ENCODE data around the gene ANKFY1. TPM values are rescaled to one million over a fixed set of nuclear protein-coding genes. Genes with fewer than 3 reads are reported as not detected.

ANKFY1 gene
- total RNA-seq, 4 donors from 2014 or later = 12.6 to 26.9 (median 13.5) TPM

DNA sequence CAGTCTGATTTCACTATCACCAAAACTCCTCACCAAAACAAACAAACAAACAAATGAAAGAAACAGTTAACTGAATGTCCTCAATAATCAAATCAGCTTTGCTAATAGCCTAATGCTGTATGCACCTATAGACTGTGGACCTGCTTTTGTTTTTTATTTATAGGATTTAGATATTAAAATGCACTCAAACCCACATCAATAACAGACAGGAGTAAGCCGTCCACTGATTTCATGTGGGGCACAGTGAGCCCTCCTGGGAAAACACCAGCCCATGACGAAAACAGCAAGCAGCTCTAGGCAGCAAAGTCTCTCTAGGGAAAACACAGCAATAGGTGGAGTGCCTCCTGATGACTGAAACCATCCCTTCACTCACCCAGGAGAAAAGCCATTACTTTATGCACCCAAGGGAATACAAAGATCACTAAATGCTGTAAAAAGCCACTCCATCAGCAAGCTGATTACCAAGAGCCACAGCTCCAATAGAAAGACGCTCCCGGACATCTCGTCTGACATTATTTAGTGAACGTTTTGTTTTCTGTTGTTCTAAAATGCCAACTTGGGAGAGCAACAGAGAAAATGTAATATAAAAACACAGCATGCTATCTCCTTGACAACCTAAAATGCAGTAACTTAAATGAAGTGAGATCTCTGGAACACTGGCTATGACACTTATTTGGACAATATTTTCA is 47.8 kb downstream of the ANKFY1 start:
- intact Hi-C loops (cut with DNase I; ENCODE audit: low total_unique reads) = loop anchor here (1.0 to 10.0 kb wide), 7 partner anchors 33 to 349 kb away; partner anchors contain the start of genes ANKFY1, CYB5D2, GGT6 and ZZEF1
- Histone ChIP-seq H3K27me3 (no peaks in the 10 kb centered on the region), H3K36me3 (peaks cover 0 to 7% of the 10 kb centered on the region in 2 donors), H3K4me1 (peaks cover 34 to 45% of the 10 kb centered on the region in 2 donors), H3K27ac (peak overlapping the region; percentile 74 to 85 (median 80)), H3K4me3 (no peak overlapping the region), H3K9me3 (no peaks in the 10 kb centered on the region)
- in situ Hi-C loops (cut with MboI; ENCODE audit: low sequenced_read_pairs in 4 of 4) = loop anchor here in 1 of 4 donors (10.0 kb wide), 1 partner anchor 89 kb away; no protein-coding TSS in a partner anchor
- ATAC-seq (no peak), DNase-seq (no peak)
- no peak for TF ChIP-seq POLR2A (IDR thresholded peaks at IDR 0.05)
- TF ChIP-seq, protein P1, sequence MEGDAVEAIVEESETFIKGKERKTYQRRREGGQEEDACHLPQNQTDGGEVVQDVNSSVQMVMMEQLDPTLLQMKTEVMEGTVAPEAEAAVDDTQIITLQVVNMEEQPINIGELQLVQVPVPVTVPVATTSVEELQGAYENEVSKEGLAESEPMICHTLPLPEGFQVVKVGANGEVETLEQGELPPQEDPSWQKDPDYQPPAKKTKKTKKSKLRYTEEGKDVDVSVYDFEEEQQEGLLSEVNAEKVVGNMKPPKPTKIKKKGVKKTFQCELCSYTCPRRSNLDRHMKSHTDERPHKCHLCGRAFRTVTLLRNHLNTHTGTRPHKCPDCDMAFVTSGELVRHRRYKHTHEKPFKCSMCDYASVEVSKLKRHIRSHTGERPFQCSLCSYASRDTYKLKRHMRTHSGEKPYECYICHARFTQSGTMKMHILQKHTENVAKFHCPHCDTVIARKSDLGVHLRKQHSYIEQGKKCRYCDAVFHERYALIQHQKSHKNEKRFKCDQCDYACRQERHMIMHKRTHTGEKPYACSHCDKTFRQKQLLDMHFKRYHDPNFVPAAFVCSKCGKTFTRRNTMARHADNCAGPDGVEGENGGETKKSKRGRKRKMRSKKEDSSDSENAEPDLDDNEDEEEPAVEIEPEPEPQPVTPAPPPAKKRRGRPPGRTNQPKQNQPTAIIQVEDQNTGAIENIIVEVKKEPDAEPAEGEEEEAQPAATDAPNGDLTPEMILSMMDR (IDR thresholded peaks at IDR 0.05 in 4 of 5, conservative IDR thresholded peaks at IDR 0.05 in 1 of 5) = no peak

DNA sequence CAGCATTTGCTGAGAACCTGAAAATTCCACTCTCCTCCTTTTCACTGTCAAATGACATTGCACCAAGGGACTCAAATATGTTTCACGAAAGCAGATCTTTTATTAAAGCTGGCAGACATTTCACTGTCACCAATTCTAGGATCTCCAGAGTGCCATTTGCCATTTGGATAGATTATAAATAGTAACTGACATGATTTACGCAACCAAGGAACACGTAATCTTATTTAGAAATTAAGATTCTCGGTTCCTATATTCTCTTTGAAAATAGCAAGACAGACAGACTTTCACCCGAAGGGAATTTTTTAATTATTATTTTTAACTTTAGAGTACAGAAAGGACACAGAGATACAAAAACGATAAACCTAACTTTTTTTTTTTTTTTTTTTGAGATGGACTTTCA is 49.6 kb downstream of the ANKFY1 start:
- no peak for DNase-seq
- peak; percentile 35 to 46 for ATAC-seq
- Histone ChIP-seq H3K9me3 (no peaks in the 10 kb centered on the region), H3K27ac (peak overlapping the region; percentile 74 to 85 (median 80)), H3K4me3 (peak overlapping the region in 2 of 4 donors; percentile 9 to 12), H3K36me3 (peaks cover 0 to 12% of the 10 kb centered on the region in 2 donors), H3K27me3 (no peaks in the 10 kb centered on the region), H3K4me1 (peaks cover 26 to 37% of the 10 kb centered on the region in 2 donors)
- intact Hi-C loops (cut with DNase I; ENCODE audit: low total_unique reads) = loop anchor here (10.0 kb wide), 1 partner anchor 351 kb away; the partner anchor contains the start of gene GGT6
- TF ChIP-seq POLR2A (IDR thresholded peaks at IDR 0.05) = no peak
- TF ChIP-seq, protein P1 (IDR thresholded peaks at IDR 0.05 in 4 of 5, conservative IDR thresholded peaks at IDR 0.05 in 1 of 5) = no peak
- in situ Hi-C loops (cut with MboI; ENCODE audit: low sequenced_read_pairs in 4 of 4) = loop anchor here in 1 of 4 donors (10.0 kb wide), 1 partner anchor 91 kb away; no protein-coding TSS in a partner anchor

DNA sequence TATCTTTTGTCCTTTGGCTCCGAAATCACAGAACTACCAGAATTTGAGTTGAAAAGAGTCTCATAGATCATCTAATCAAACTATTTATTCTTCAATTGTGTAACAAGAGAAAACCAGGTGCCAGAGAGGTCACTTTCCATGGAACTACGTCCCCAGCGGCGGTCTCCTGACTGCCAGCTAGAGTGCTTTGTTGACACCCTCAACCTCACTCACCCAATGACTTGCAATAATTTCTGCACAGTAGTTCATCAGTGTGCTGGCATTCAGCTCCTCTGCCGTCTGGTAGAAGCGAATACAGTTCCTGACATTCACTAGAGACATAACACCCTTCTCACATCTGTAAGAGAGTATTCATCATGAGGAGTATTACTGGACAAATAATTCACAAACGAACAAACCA is 54.2 kb downstream of the ANKFY1 start:
- ATAC-seq (peak; percentile 68), DNase-seq (peak; percentile 50 to 65)
- Histone ChIP-seq H3K27me3 (no peaks in the 10 kb centered on the region), H3K4me1 (peaks cover 14 to 25% of the 10 kb centered on the region in 2 donors), H3K27ac (peak overlapping the region; percentile 72 to 77 (median 74)), H3K36me3 (peaks cover 0 to 25% of the 10 kb centered on the region in 2 donors), H3K4me3 (no peak overlapping the region), H3K9me3 (no peaks in the 10 kb centered on the region)
- intact Hi-C loops (cut with DNase I; ENCODE audit: low total_unique reads) = loop anchor here (10.0 kb wide), 1 partner anchor 355 kb away; the partner anchor contains the start of gene GGT6
- in situ Hi-C loops (cut with MboI; ENCODE audit: low sequenced_read_pairs in 4 of 4) = loop anchor here in 2 of 4 donors (10.0 kb wide), 2 partner anchors 95 to 205 kb away; no protein-coding TSS in a partner anchor
- peak in 1 of 2 donors; percentile 16 for TF ChIP-seq POLR2A (IDR thresholded peaks at IDR 0.05)
- TF ChIP-seq, protein P1 (IDR thresholded peaks at IDR 0.05 in 4 of 5, conservative IDR thresholded peaks at IDR 0.05 in 1 of 5) = no peak

DNA sequence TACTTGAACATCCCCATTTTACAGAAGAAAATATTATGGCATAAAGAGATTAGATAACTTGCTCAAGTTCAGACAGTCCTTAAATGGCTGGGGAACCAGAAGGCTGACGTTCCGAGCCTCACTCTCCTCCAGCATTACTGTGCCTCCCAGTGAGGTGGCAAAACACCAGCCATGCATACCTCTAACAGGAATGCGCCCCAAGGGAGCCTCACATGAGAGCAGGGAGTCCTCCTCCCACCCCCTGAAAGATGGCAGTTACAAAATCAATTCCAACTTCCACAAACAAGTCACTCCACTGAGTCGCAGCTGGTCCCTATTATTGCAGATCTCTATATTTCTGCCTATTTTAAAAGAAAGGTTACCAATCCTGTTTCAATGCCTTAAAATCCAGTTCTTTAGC is 55.5 kb downstream of the ANKFY1 start:
- Histone ChIP-seq H3K27ac (peak overlapping the region in 1 of 4 donors; percentile 72), H3K4me3 (no peak overlapping the region), H3K4me1 (peaks cover 13 to 22% of the 10 kb centered on the region in 2 donors), H3K27me3 (no peaks in the 10 kb centered on the region), H3K9me3 (no peaks in the 10 kb centered on the region), H3K36me3 (peaks cover 0 to 25% of the 10 kb centered on the region in 2 donors)
- no peak for ATAC-seq
- in situ Hi-C loops (cut with MboI; ENCODE audit: low sequenced_read_pairs in 4 of 4) = loop anchor here in 1 of 4 donors (10.0 kb wide), 1 partner anchor 207 kb away; no protein-coding TSS in a partner anchor
- intact Hi-C loops (cut with DNase I; ENCODE audit: low total_unique reads) = no loop called here
- TF ChIP-seq, protein P1 (IDR thresholded peaks at IDR 0.05 in 4 of 5, conservative IDR thresholded peaks at IDR 0.05 in 1 of 5) = no peak
- TF ChIP-seq POLR2A (IDR thresholded peaks at IDR 0.05) = no peak
- DNase-seq = no peak

Measured in gastrocnemius medialis (tissue), 4 donors.